GM19324 (cell line): Measurements from ENCODE around the gene GON4L.
"Not testable (repeated sequence)": the region's sequence is repeated elsewhere in the genome, so short reads cannot be mapped to it uniquely, and the experiment has no call there.

Source experiments
- ATAC-seq: cut with Tn5 transposase; IDR thresholded peaks from one replicate; pipeline ENCODE4 v1.9.1; 2021; ENCODE audit warnings: mild to moderate bottlenecking, moderate library complexity; ENCODE audit not compliant: unreplicated experiment, low FRiP score

Gene GON4L

GRCh38 chr1:155704414-155704813 lies 152.6 kb downstream of the GON4L start:
- not testable (repeated sequence) for ATAC-seq

- ATAC-seq: no peak
These were observed 153.8 kb downstream of the GON4L start for GRCh38 chr1:155703216-155703615.

- ATAC-seq: not testable (repeated sequence)
These were observed 155.3 kb downstream of the GON4L start for GRCh38 chr1:155701675-155702074.
